ENCODE measurements around the gene CDY2B. TPM values are rescaled to one million over a fixed set of nuclear protein-coding genes. Genes with fewer than 3 reads are reported as not detected.
"Not testable (repeated sequence)": the region's sequence is repeated elsewhere in the genome, so short reads cannot be mapped to it uniquely, and the experiment has no call there.

Gene CDY2B, protein sequence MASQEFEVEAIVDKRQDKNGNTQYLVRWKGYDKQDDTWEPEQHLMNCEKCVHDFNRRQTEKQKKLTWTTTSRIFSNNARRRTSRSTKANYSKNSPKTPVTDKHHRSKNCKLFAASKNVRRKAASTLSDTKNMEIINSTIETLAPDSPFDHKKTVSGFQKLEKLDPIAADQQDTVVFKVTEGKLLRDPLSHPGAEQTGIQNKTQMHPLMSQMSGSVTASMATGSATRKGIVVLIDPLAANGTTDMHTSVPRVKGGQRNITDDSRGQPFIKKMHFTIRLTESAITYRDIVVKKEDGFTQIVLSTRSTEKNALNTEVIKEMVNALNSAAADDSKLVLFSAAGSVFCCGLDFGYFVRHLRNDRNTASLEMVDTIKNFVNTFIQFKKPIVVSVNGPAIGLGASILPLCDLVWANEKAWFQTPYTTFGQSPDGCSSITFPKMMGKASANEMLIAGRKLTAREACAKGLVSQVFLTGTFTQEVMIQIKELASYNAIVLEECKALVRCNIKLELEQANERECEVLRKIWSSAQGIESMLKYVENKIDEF
- not detected in 2 replicates for total RNA-seq (ENCODE audit: low replicate concordance)

DNA sequence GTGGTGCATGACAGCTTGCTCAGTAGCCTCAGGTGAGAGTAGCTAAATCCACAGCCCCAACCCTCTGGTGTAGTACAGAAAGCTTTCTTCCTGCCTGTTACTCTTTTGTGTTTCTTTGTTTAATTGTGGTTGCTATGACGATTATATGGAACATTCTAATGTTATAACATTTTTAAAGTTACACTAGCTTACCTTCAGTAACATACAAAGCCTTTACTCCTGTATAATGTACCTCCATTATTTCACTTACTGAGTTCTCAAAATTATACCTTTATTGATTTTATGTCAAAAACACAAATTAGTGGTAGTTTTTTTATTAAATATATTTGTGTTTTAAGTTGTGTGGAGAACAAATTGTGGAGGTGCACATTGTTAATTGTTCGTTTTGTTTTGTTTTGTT is at the start of gene CDY2B:
CDY2B (minus strand) TSS at position 101 of the 400 bp plus-strand sequence. CDS start 328 bp downstream, outside the sequence.
- H3K4me3 ChIP-seq (ENCODE audit: low read depth, low read length); DNase-seq (ENCODE audit: low read depth): not testable (repeated sequence)

- H3K4me3 ChIP-seq (ENCODE audit: low read depth, low read length); DNase-seq (ENCODE audit: low read depth): not testable (repeated sequence)
Observed at GRCh38 chrY:17908009-17908408, 28.0 kb upstream of the CDY2B start.

- not testable (repeated sequence) for H3K4me3 ChIP-seq (ENCODE audit: low read depth, low read length); DNase-seq (ENCODE audit: low read depth)
Observed at GRCh38 chrY:17907351-17907750, 27.3 kb upstream of the CDY2B start.

DNA sequence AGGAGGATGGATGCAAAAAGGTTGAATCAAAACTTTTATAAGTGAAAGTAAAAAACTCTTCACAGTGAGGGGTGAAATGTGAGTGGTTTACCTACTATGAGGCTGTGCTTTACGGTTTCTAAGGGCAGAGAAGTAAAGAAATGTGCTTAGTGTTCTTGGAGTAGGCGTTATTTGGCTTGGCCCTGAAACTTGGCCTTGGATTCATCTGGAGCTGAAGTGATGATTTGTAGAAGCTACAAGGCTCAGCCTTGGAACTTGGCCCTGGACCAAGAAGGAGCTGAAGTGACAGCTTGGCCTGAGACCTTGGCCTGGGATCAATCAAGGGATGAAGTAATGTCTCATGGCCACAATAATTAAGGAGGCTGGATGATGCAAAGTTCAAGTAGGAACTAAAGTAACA is 1.7 kb upstream of the CDY2B start:
- not testable (repeated sequence) for DNase-seq (ENCODE audit: low read depth); H3K4me3 ChIP-seq (ENCODE audit: low read depth, low read length)

DNA sequence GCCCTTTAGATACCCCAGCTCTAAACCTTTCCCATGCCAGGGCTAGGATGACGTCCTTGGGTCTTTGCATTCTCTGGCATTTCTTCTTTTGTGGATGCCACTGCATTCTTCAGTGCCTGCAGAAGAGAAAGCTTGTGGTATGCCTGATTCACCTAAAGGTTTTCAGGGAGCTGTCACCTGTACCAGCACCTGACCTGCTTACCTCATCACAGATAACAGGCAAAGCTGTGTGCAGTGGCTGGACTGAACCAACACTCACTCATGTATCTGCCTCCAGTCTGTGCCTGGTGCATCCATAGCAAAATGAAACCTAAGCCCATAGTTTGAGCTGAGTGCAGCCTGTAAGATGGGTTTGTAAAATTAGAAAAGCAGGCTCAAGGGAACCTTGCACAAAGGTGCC is 3.3 kb downstream of the CDY2B start:
- DNase-seq (ENCODE audit: low read depth); H3K4me3 ChIP-seq (ENCODE audit: low read depth, low read length): not testable (repeated sequence)

- not testable (repeated sequence) for DNase-seq (ENCODE audit: low read depth); H3K4me3 ChIP-seq (ENCODE audit: low read depth, low read length)
Observed at GRCh38 chrY:17875401-17875800, 4.6 kb downstream of the CDY2B start.

DNA sequence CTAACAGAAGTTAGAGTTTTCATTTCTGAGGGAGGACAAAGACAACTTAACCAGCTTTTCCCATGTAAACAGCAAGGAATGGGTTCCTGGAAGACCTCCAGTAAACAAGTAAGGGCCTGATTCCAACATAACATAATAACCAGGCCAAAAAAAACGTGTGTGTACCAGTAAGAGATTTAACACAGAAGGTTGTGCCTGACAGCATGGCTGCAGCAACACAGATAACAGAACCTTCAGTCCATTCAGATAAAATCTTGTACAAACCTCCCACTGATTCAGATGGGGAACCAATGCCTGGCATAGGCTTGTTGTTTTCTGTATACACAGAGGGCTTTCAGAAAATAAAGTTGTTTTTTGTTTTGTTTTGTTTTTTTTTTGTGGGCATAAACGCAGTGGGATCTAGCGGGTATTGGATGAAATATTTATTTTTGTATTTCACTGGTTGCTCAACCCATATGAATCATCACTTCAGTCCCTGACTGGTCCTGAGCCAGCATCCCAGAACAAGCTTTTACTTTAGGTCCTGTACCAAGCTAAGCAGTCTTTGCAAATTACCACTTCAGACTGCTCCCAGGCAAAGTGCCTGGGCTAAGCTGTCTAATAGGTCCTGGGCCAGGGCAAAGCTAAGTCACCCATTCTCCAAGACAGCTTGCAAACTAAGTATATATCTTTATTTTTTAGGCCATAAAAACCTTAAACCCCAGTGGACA is 8.7 kb downstream of the CDY2B start:
- not testable (repeated sequence) for DNase-seq (ENCODE audit: low read depth); H3K4me3 ChIP-seq (ENCODE audit: low read depth, low read length)

DNA sequence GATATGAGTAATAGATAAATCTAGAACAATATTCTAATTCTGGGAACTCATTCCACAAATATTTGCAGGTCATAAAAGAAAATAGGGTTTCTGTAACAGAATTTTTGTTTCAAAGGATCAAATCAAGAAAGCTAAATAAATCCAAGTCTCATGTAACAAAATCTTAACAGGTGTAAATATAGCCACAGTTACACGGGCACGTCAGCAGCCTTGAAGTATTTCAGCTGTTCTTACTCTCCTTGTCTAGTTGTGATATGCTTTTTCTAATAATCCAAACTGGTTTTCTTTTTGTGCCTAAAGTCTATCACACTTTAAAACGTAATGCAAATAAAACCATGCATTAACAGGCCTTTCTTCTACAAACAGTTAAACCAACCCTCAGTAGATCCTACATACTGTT is 9.3 kb downstream of the CDY2B start:
- H3K4me3 ChIP-seq (ENCODE audit: low read depth, low read length); DNase-seq (ENCODE audit: low read depth): not testable (repeated sequence)

DNA sequence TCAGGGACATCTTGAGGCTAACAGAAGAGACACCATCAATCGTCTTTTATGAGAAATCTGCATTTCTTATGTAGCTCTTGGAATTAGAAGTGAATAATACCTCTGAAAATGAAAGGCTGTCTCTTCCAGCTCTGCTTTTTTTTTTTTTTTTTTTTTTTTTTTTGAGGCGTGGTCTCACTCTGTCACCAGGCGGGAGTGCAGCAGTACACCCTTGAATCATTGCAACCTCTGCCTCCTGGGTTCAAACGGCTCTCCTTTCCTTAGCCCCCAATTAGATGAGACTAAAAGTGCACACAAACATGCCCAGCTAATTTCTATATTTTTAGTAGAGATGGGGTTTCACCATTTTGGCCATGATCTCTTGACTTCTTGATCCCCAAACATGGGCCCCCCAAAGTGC is 12.2 kb downstream of the CDY2B start:
- not testable (repeated sequence) for H3K4me3 ChIP-seq (ENCODE audit: low read depth, low read length); DNase-seq (ENCODE audit: low read depth)

GRCh38 chrY:17860634-17861033 is 19.4 kb downstream of the CDY2B start:
- not testable (repeated sequence) for DNase-seq (ENCODE audit: low read depth); H3K4me3 ChIP-seq (ENCODE audit: low read depth, low read length)

GRCh38 chrY:17856963-17857848 is 22.8 kb downstream of the CDY2B start:
- DNase-seq (ENCODE audit: low read depth); H3K4me3 ChIP-seq (ENCODE audit: low read depth, low read length): not testable (repeated sequence)

- not testable (repeated sequence) for DNase-seq (ENCODE audit: low read depth); H3K4me3 ChIP-seq (ENCODE audit: low read depth, low read length)
Observed at GRCh38 chrY:17856508-17856907, 23.5 kb downstream of the CDY2B start.

GRCh38 chrY:17849131-17849530 is 30.9 kb downstream of the CDY2B start:
- DNase-seq (ENCODE audit: low read depth); H3K4me3 ChIP-seq (ENCODE audit: low read depth, low read length): not testable (repeated sequence)

DNA sequence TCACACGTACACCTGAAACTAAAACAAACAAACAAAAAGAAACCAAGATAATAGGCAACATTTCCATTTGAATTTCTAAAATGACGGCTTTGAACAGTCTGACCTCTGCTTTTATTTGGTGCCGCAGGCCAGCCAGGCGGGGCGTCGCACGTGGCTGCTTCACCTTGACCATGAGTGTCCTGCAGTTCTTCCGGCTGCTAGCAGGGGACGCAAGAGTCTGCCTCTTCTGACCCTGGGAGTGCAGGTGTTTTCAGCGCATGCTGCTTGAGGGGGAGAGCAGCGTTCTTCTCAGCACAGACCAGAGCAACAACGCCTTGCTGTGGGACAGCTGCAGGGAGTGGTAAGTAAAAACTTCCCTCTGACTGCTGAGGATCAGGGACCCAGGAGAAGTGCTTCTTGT is 47.9 kb downstream of the CDY2B start:
- H3K4me3 ChIP-seq (ENCODE audit: low read depth, low read length); DNase-seq (ENCODE audit: low read depth): not testable (repeated sequence)

Other genes starting within 250 kb of the CDY2B start
- not detected in 2 replicates for gene CDY2A, start 145.6 kb upstream of the CDY2B start, total RNA-seq (ENCODE audit: low replicate concordance)